ACHN (cell line): ENCODE measurements around the gene BCAP29.

ENCODE experiments used
- DNase-seq: peaks from one replicate; pipeline ENCODE4 v3.0.0-alpha.2; 2015
- in situ Hi-C: cut with HindIII; loops from 2 replicates; pipeline ENCODE4 v1.10.0; 2017; ENCODE audit warnings: low sequenced_read_pairs, low pct_ligation_motif_present, low pct_unique_long_range_greater_than_20kb

Gene BCAP29

DNA sequence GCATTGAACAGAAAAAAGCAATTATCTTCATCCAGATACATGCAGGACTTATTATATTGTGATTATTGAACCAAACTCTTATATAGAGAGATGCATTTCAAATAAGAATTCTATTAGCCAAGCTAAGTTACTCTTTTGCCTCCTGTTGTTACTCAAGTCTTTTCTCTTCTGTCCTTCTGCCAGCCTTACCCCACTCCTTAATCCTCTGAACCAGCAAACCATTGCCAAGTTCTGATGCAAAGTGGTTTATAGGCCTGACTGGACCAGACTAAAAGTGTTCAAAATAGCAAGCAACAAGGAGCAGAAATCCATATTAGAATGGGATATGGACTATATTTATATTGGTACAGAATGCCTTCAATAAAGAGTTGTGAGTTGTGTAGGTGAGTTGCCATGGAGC lies 78.4 kb downstream of the BCAP29 start:
- DNase-seq, result no peak
- in situ Hi-C loops, result no loop called here

DNA sequence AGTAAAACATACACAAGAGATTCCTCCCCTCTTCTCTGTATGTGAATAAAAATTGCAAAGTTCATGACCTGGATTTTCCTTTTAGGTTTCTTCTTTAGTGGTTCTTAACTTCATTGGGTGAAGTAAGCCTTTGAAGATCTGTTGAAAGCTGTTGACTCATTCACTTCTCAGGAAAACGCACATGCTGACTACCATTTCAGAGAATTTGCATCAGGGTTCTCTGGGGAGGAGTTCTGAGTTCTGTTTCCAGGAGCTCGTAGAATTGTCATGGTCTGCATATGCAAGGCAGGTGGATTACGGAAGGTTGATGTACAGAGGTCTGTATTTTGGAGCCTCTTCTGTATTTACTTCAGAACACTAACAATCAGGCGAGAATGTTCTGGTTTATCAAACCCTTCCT lies 79.6 kb downstream of the BCAP29 start:
- in situ Hi-C loops, result no loop called here
- DNase-seq, result peak; percentile 12

- in situ Hi-C loops, result no loop called here
- DNase-seq, result no peak
Measured at GRCh38 chr7:107660381-107661080, 80.5 kb downstream of the BCAP29 start, which contains the start of gene SLC26A4. Gene SLC26A4, plus strand, starts transcription at chr7:107660828. Its CDS starts 814 bp downstream, at chr7:107661642.

DNA sequence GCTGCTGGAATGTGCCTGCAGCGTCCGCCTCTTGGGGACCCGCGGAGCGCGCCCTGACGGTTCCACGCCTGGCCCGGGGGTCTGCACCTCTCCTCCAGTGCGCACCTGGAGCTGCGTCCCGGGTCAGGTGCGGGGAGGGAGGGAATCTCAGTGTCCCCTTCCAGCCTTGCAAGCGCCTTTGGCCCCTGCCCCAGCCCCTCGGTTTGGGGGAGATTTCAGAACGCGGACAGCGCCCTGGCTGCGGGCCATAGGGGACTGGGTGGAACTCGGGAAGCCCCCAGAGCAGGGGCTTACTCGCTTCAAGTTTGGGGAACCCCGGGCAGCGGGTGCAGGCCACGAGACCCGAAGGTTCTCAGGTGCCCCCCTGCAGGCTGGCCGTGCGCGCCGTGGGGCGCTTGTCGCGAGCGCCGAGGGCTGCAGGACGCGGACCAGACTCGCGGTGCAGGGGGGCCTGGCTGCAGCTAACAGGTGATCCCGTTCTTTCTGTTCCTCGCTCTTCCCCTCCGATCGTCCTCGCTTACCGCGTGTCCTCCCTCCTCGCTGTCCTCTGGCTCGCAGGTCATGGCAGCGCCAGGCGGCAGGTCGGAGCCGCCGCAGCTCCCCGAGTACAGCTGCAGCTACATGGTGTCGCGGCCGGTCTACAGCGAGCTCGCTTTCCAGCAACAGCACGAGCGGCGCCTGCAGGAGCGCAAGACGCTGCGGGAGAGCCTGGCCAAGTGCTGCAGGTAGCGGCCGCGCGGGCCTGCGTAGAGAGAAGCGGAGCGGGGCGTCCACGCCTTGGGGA lies 81.2 kb downstream of the BCAP29 start:
- DNase-seq, result peak; percentile 64
- in situ Hi-C loops, result no loop called here

DNA sequence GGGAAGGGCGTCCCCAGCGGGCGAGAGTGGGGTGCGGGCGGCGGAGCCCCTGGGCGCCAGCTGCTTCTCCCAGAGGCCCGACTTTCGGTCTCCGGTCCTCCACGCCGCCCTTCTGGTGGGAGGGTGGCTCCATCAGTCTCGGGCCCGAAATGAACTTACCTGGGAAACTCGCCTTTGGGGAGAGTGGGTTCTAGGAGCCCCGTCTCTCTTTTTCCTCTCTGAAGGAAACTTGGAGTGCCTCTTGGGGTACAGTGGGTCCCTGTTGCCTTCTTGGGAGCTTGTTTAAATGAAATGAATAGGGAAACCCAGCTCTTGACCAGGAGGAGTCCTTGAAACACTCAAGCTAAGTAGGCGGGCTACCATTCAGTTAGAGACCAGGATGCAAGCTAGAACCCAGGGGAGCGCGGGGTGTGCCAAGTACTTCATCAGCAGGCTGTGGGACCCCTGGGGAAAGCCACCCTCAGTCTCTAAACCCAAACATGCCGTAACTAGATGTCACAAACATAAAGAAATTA lies 81.9 kb downstream of the BCAP29 start:
- in situ Hi-C loops, result no loop called here
- no peak for DNase-seq

DNA sequence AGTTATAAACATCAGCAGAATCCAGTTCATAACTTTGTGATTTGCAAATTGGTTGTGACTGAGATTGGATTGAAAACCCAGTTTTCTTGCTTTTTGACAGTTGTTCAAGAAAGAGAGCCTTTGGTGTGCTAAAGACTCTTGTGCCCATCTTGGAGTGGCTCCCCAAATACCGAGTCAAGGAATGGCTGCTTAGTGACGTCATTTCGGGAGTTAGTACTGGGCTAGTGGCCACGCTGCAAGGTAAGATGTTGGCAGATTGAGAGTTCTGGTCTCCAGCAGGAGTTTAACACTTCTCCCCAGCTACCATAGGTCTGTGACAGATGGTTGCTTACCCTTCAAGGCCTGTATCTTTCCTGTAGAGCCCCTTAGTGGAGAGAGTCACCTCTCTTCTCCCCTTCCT lies 83.2 kb downstream of the BCAP29 start:
- DNase-seq, result no peak
- in situ Hi-C loops, result no loop called here

GRCh38 chr7:107666790-107667189 lies 86.7 kb downstream of the BCAP29 start:
- in situ Hi-C loops, result no loop called here
- DNase-seq, result no peak

GRCh38 chr7:107667341-107667740 lies 87.3 kb downstream of the BCAP29 start:
- no peak for DNase-seq
- in situ Hi-C loops, result no loop called here

DNA sequence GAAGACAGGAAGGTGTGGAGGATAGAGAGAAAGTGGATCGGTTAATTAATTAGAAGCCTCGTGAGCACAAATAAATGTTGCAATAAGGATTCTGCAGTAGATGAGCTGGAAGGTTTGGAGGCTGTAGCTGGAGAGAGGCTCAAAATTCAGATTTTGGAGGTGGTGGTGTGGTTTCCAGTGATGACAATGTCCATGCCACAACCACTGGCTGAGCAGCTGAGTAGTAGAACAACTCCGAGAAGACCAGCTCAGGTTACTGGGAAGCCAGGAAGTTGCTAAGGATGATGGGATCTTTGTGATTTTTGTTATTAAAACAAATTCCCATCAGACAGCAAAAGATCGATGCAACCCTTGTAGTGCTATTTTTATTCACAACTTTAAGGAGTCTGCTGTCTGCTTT lies 88.2 kb downstream of the BCAP29 start:
- in situ Hi-C loops, result no loop called here
- DNase-seq, result no peak
